HepG2 (cell line): ENCODE measurements around the gene TMEM273. TPM values are rescaled to one million over a fixed set of nuclear protein-coding genes. Genes with fewer than 3 reads are reported as not detected.

Experiments
- ATAC-seq: fragments of 200-7000 bp; cut with Tn5 transposase; 3 replicates; pipeline ENCODE4 v1.9.1; 2020; ENCODE audit warnings: mild to moderate bottlenecking, moderate library complexity
- BruUV-seq: library from RNA; stranded (reverse); fragments of 400-500 nt; replicated peaks from 2 replicates; lab custom pipeline; 2021; lab: Mats Ljungman, UMichigan
- CTCF ChIA-PET: fragments of 300-600 bp; formaldehyde crosslinking; extraction: SDS; loops from one replicate; lab custom pipeline; 2021; ENCODE audit warnings: low total read pairs, inconsistent platforms, low intra/inter-chr PET ratio; lab: Yijun Ruan, JAX
- POLR2A ChIA-PET: fragments of 350-600 bp; sonication (Branson Sonifier 250); formaldehyde crosslinking; loops from one replicate; lab custom pipeline; 2020; ENCODE audit warnings: antibody characterized with exemption, inconsistent platforms; lab: Yijun Ruan, JAX
- DNase-seq: peaks from one replicate; pipeline ENCODE4 v3.0.0-alpha.2; 2015; ENCODE audit warnings: low spot score
- FAIRE-seq: peaks from 3 replicates; lab custom pipeline; 2011; peaks lifted over from hg19 to GRCh38; lab: Jason Lieb, UNC
- H2AFZ ChIP-seq: one replicate; pipeline ENCODE4 v1.6.1; 2011; ENCODE audit warnings: low read length, inconsistent platforms
- H3K27ac ChIP-seq: fragments of 300-600 bp; 3 replicates; pipeline ENCODE4 v1.8.0; 2011; ENCODE audit warnings: mixed run types, mild to moderate bottlenecking, mixed read lengths, low read length, inconsistent platforms; ENCODE audit not compliant: insufficient read depth; ENCODE audit errors: extremely low read length
- H3K27me3 ChIP-seq, 2 experiments: fragments of 200-600 bp in 1 of 2; 2 replicates in 1 of 2; 3 replicates in 1 of 2; pipeline versions ENCODE4 v1.6.0 to v1.8.0; 2011; ENCODE audit warnings: low read length in 2 of 2, mild to moderate bottlenecking in 2 of 2, moderate library complexity in 2 of 2, inconsistent platforms in 1 of 2; ENCODE audit not compliant: insufficient read depth in 2 of 2, control insufficient read depth in 1 of 2
- H3K36me3 ChIP-seq, 2 experiments: fragments of 200-600 bp in 1 of 2; replicated peaks in 1 of 2; 2 replicates in 1 of 2; 3 replicates in 1 of 2; pipeline versions ENCODE4 v1.5.1 to v1.8.0; 2011; ENCODE audit warnings: low read length in 2 of 2, inconsistent platforms in 1 of 2; ENCODE audit not compliant: insufficient read depth in 2 of 2, control insufficient read depth in 1 of 2
- H3K4me1 ChIP-seq: 2 replicates; pipeline ENCODE4 v1.5.1; 2012; ENCODE audit warnings: low read length, inconsistent platforms; ENCODE audit not compliant: insufficient read depth
- H3K4me2 ChIP-seq: 2 replicates; pipeline ENCODE4 v1.6.0; 2011; ENCODE audit warnings: low read depth, low read length, inconsistent platforms
- H3K4me3 ChIP-seq, 3 experiments: fragments of 200-600 bp in 1 of 3; sonication (generic), shearing (Covaris generic) in 1 of 3; replicated peaks in 1 of 3; 2 replicates each; pipeline ENCODE4 v1.5.1; 2011 to 2016; ENCODE audit warnings: low read length in 3 of 3, inconsistent platforms in 2 of 3, low read depth in 2 of 3, mild to moderate bottlenecking in 2 of 3, control low read depth in 1 of 3, mixed read lengths in 1 of 3; ENCODE audit not compliant: insufficient read depth in 1 of 3
- H3K79me2 ChIP-seq: one replicate; pipeline ENCODE4 v1.6.1; 2011; ENCODE audit warnings: low read length, inconsistent platforms; ENCODE audit not compliant: insufficient read depth
- H3K9ac ChIP-seq: 2 replicates; pipeline ENCODE4 v1.6.0; 2011; ENCODE audit warnings: mild to moderate bottlenecking, low read depth, low read length, inconsistent platforms; ENCODE audit not compliant: insufficient read depth
- H3K9me3 ChIP-seq: 2 replicates; pipeline ENCODE4 v1.5.1; 2012; ENCODE audit warnings: mild to moderate bottlenecking, low read length
- H4K20me1 ChIP-seq: 2 replicates; pipeline ENCODE4 v1.6.0; 2011; ENCODE audit warnings: inconsistent platforms, mild to moderate bottlenecking, low read length, moderate library complexity; ENCODE audit not compliant: insufficient read depth
- CTCF ChIP-seq: sonication (generic); formaldehyde crosslinking; IDR thresholded peaks from 2 replicates; pipeline ENCODE4 v1.5.0; 2020; ENCODE audit warnings: mild to moderate bottlenecking, missing genetic modification reagents, moderate library complexity
- HIVEP1 ChIP-seq: sonication (generic); formaldehyde crosslinking; IDR thresholded peaks from 2 replicates; pipeline ENCODE4 v1.4.0; 2020; ENCODE audit warnings: mild to moderate bottlenecking, missing genetic modification reagents
- HOXA9 ChIP-seq: sonication (generic); formaldehyde crosslinking; IDR thresholded peaks from 2 replicates; pipeline ENCODE4 v1.8.1; 2022; ENCODE audit warnings: missing genetic modification reagents, mild to moderate bottlenecking, moderate library complexity, borderline replicate concordance
- JARID2 ChIP-seq: sonication (generic); formaldehyde crosslinking; IDR thresholded peaks from 2 replicates; pipeline ENCODE4 v1.8.1; 2023; ENCODE audit warnings: missing genetic modification reagents, inconsistent platforms; ENCODE audit not compliant: insufficient replicate concordance
- MYPOP ChIP-seq: sonication (generic); formaldehyde crosslinking; IDR thresholded peaks from 2 replicates; pipeline ENCODE4 v1.8.1; 2023; ENCODE audit warnings: mild to moderate bottlenecking, moderate library complexity, missing genetic modification reagents
- RAD21 ChIP-seq: fragments of 450-650 bp; formaldehyde crosslinking; IDR thresholded peaks from 2 replicates; pipeline ENCODE4 v1.5.0; 2020; ENCODE audit warnings: mild to moderate bottlenecking
- RERE ChIP-seq: IDR thresholded peaks from 2 replicates; pipeline ENCODE4 v1.6.1; 2016; ENCODE audit warnings: low read depth, missing genetic modification reagents, missing compliant biosample characterization
- SMARCC2 ChIP-seq: fragments of 450-650 bp; IDR thresholded peaks from 2 replicates; pipeline ENCODE4 v1.6.1; 2017; ENCODE audit warnings: antibody characterized with exemption, mild to moderate bottlenecking
- SMC3 ChIP-seq: IDR thresholded peaks from 2 replicates; pipeline ENCODE4 v1.6.1; 2011; ENCODE audit warnings: low read length, improper control_type of control experiment
- SP140L ChIP-seq: sonication (generic); formaldehyde crosslinking; IDR thresholded peaks from 2 replicates; pipeline ENCODE4 v1.4.0; 2020; ENCODE audit warnings: missing genetic modification reagents, borderline replicate concordance
- SRY ChIP-seq: sonication (generic); formaldehyde crosslinking; IDR thresholded peaks from 2 replicates; pipeline ENCODE4 v1.8.0; 2022; ENCODE audit warnings: mild to moderate bottlenecking, missing genetic modification reagents
- STAG1 ChIP-seq: sonication (generic); formaldehyde crosslinking; IDR thresholded peaks from 2 replicates; pipeline ENCODE4 v1.4.0; 2020; ENCODE audit warnings: missing genetic modification reagents
- XRCC5 ChIP-seq: fragments of 200-400 bp; formaldehyde crosslinking; optimal IDR thresholded peaks from 2 replicates; pipeline ENCODE3; 2017; ENCODE audit warnings: mild to moderate bottlenecking, low read length
- ZBTB3 ChIP-seq: sonication (generic); formaldehyde crosslinking; IDR thresholded peaks from 2 replicates; pipeline ENCODE4 v1.4.0; 2020; ENCODE audit warnings: low read depth, mild to moderate bottlenecking, moderate library complexity, missing genetic modification reagents, borderline replicate concordance
- ZNF550 ChIP-seq: sonication (generic); formaldehyde crosslinking; IDR thresholded peaks from 2 replicates; pipeline ENCODE4 v1.4.0; 2020; ENCODE audit warnings: mild to moderate bottlenecking, missing genetic modification reagents, borderline replicate concordance
- WGBS: methylation state at CpG from one replicate; pipeline ENCODE4 v1.1.6; 2017; ENCODE audit warnings: low lambda C conversion rate; 5-methylcytosine and 5-hydroxymethylcytosine counted together
- in situ Hi-C: cut with HindIII; loops from 2 replicates; pipeline ENCODE4 v1.10.0; 2017; ENCODE audit warnings: low pct_unique_long_range_greater_than_20kb; ENCODE audit not compliant: extremely low pct_ligation_motif_present
- intact Hi-C: fragments of 100-400 bp; cut with micrococcal nuclease; formaldehyde crosslinking; loops from one replicate; pipeline ENCODE4 v1.10.0; 2022; ENCODE audit not compliant: unreplicated experiment
- polyA plus RNA-seq, 8 experiments: library from polyadenylated mRNA; depleted of rRNA in 3 of 8; stranded (reverse) in 7 of 8; unstranded in 1 of 8; fragments of >200 nt; fragmentation: Illumina TruSeq in 4 of 8; extraction: Trizol in 4 of 8; gene quantifications; 2 replicates each; pipeline versions ENCODE4 v1.2.1 to v1.2.3, GENCODE V29; 2011 to 2016; ENCODE audit warnings: low read depth in 4 of 8, missing spikeins in 1 of 8, mixed read lengths in 1 of 8; ENCODE audit not compliant: insufficient read depth in 1 of 8
- total RNA-seq, 5 experiments: library from RNA; depleted of rRNA; stranded (reverse); fragments of >200 nt; fragmentation: Illumina TruSeq; extraction: Trizol; gene quantifications; 2 replicates each; pipeline ENCODE4 v1.2.3, GENCODE V29; 2016; ENCODE audit warnings: low read depth in 1 of 5

The TMEM273 gene
- total and polyA plus RNA-seq, 2 of the 13 experiments (the other 11 are each of a cell fraction or from before 2014, with no cell fraction given), result not detected

GRCh38 chr10:49165259-49165658 lies 22.9 kb downstream of the TMEM273 start (continued):
- TF ChIP-seq RERE (CRISPR knock-in tag) (no peak), HOXA9 (no peak), HIVEP1 (no peak), ZBTB3 (CRISPR knock-in tag) (no peak)
- TF ChIP-seq, all 625 proteins: peak for 0

GRCh38 chr10:49164559-49165188 lies 23.5 kb downstream of the TMEM273 start:
- DNase-seq (peak; percentile 28), ATAC-seq (peak; percentile 92), FAIRE-seq (no peak)
- 11% methylated on average over 9 of the region's 9 CpGs for WGBS
- intact Hi-C loops (loop anchor here (1.0 kb wide), 1 partner anchor 188 kb away; no protein-coding TSS in a partner anchor), in situ Hi-C loops (loop anchor here (5.0 to 10.0 kb wide), 3 partner anchors 187 to 510 kb away; no protein-coding TSS in a partner anchor)
- Histone ChIP-seq H3K27me3 (no peaks in the 10 kb centered on the region; a peak in 1 of 5 replicates), H3K79me2 (no peaks in the 10 kb centered on the region), H3K9me3 (no peaks in the 10 kb centered on the region), H3K4me1 (no peaks in the 10 kb centered on the region), H3K4me3 (no peak overlapping the region), H3K36me3 (no peaks in the 10 kb centered on the region), H3K9ac (no peak overlapping the region), H2AFZ (no peak overlapping the region), H3K27ac (no peak overlapping the region), H3K4me2 (no peak overlapping the region), H4K20me1 (no peaks in the 10 kb centered on the region)
- POLR2A ChIA-PET, result no interaction called here
- CTCF ChIA-PET, result interaction anchor here (0.7 to 1.0 kb wide), 2 partner anchors 164 to 507 kb away, joined by 4 to 5 read pairs; no protein-coding TSS in a partner anchor
- no TSS peak for BruUV-seq
- TF ChIP-seq RAD21 (CRISPR knock-in tag) (peak; percentile 51; the same call in 1 of the 2 replicates), MYPOP (CRISPR knock-in tag) (no peak), CTCF (peak; percentile 69), XRCC5 (peak; percentile 45), SMC3 (peak; percentile 49; the same call in 1 of the 2 replicates), STAG1 (peak; percentile 61), SMARCC2 (no peak), SRY (CRISPR knock-in tag) (no peak), ZNF550 (CRISPR knock-in tag) (no peak), JARID2 (CRISPR knock-in tag) (no peak), SP140L (no peak)
